K562 (cell line): ENCODE data around the gene SPATA31D4. TPM values are rescaled to one million over a fixed set of nuclear protein-coding genes. Genes with fewer than 3 reads are reported as not detected.

Experiments used
- ATAC-seq: fragments of 200-7000 bp; cut with Tn5 transposase; 3 replicates; pipeline ENCODE4 v1.9.1; 2020; ENCODE audit warnings: moderate library complexity
- BruUV-seq: library from RNA; stranded (reverse); fragments of 400-500 nt; replicated peaks from 2 replicates; lab custom pipeline; 2021; lab: Mats Ljungman, UMichigan
- CTCF ChIA-PET: fragments of 300-600 bp; formaldehyde crosslinking; extraction: SDS; loops from one replicate; lab custom pipeline; 2021; ENCODE audit warnings: low intra/inter-chr PET ratio; lab: Yijun Ruan, JAX
- POLR2A ChIA-PET: fragments of 300-600, 350-650 bp; sonication (Branson Sonifier 250); formaldehyde crosslinking; extraction: SDS; loops from one replicate; lab custom pipeline; 2021; ENCODE audit warnings: antibody characterized with exemption, inconsistent platforms; lab: Yijun Ruan, JAX
- DNase-seq, 4 experiments: peaks; one replicate each; pipeline versions ENCODE4 v3.0.0 to v3.0.0-alpha.2; 2011 to 2018; ENCODE audit warnings: low spot score in 3 of 4, mixed read lengths in 3 of 4; ENCODE audit errors: extremely low read depth in 1 of 4
- FAIRE-seq: peaks from 2 replicates; lab custom pipeline; 2011; peaks lifted over from hg19 to GRCh38; lab: Jason Lieb, UNC
- H2AFZ ChIP-seq: 2 replicates; pipeline ENCODE4 v1.6.0; 2011; ENCODE audit warnings: low read depth, low read length, control low read depth, inconsistent platforms
- H3K27ac ChIP-seq: fragments of 200-600 bp; 3 replicates; pipeline ENCODE4 v1.8.0; 2011; ENCODE audit warnings: low read depth, mild to moderate bottlenecking, control low read depth, inconsistent platforms, low read length, moderate library complexity, mixed read lengths; ENCODE audit errors: extremely low read depth
- H3K27me3 ChIP-seq, 2 experiments: fragments of 300-600 bp in 1 of 2; 2 replicates in 1 of 2; 3 replicates in 1 of 2; pipeline versions ENCODE4 v1.6.0 to v1.8.0; 2011; ENCODE audit warnings: inconsistent platforms in 2 of 2, low read length in 2 of 2, mild to moderate bottlenecking in 1 of 2, mixed read lengths in 1 of 2, moderate library complexity in 1 of 2; ENCODE audit not compliant: control insufficient read depth in 2 of 2, insufficient read depth in 2 of 2
- H3K36me3 ChIP-seq: fragments of 300-600 bp; 3 replicates; pipeline ENCODE4 v1.8.0; 2011; ENCODE audit warnings: mild to moderate bottlenecking, low read length, inconsistent platforms; ENCODE audit not compliant: control insufficient read depth, insufficient read depth
- H3K4me1 ChIP-seq, 2 experiments: fragments of 200-600 bp in 1 of 2; replicated peaks in 1 of 2; 2 replicates in 1 of 2; 3 replicates in 1 of 2; pipeline versions ENCODE4 v1.5.1 to v1.8.0; 2011; ENCODE audit warnings: inconsistent platforms in 2 of 2, low read length in 2 of 2, mild to moderate bottlenecking in 1 of 2, mixed read lengths in 1 of 2, moderate library complexity in 1 of 2; ENCODE audit not compliant: control insufficient read depth in 2 of 2, insufficient read depth in 2 of 2
- H3K4me2 ChIP-seq: 2 replicates; pipeline ENCODE4 v1.6.1; 2011; ENCODE audit warnings: low read length, control low read depth, inconsistent platforms, mixed read lengths; ENCODE audit not compliant: insufficient read depth
- H3K4me3 ChIP-seq: fragments of 200-600 bp; sonication (generic), shearing (Covaris generic); 2 replicates; pipeline ENCODE4 v1.5.1; 2016; ENCODE audit warnings: control low read depth, inconsistent platforms
- H3K79me2 ChIP-seq: fragments of 200-600 bp; 3 replicates; pipeline ENCODE4 v1.8.0; 2011; ENCODE audit warnings: low read length, inconsistent platforms; ENCODE audit not compliant: control insufficient read depth, insufficient read depth
- H3K9ac ChIP-seq, 2 experiments: 2 replicates each; pipeline versions ENCODE4 v1.6.0 to v1.6.1; 2011; ENCODE audit warnings: low read depth in 2 of 2, low read length in 2 of 2, control low read depth in 1 of 2, inconsistent platforms in 1 of 2, mild to moderate bottlenecking in 1 of 2, mixed read lengths in 1 of 2; ENCODE audit not compliant: insufficient read depth in 1 of 2
- H3K9me1 ChIP-seq: one replicate; pipeline ENCODE4 v1.6.0; 2011; ENCODE audit warnings: inconsistent platforms, mild to moderate bottlenecking, low read length, moderate library complexity; ENCODE audit not compliant: control insufficient read depth, insufficient read depth
- H3K9me3 ChIP-seq: replicated peaks from 2 replicates; pipeline ENCODE4 v1.5.1; 2011; ENCODE audit warnings: low read depth, low read length, inconsistent platforms; ENCODE audit not compliant: control insufficient read depth, insufficient read depth
- H4K20me1 ChIP-seq: replicated peaks from 2 replicates; pipeline ENCODE4 v1.6.1; 2011; ENCODE audit warnings: low read length, inconsistent platforms, mixed read lengths; ENCODE audit not compliant: control insufficient read depth, insufficient read depth
- ASH1L ChIP-seq: fragments of 450-650 bp; IDR thresholded peaks from 2 replicates; pipeline ENCODE4 v1.6.1; 2018; ENCODE audit warnings: borderline replicate concordance, mild to moderate bottlenecking, low read depth; ENCODE audit not compliant: partially characterized antibody
- ATF4 ChIP-seq: fragments of 450-650 bp; formaldehyde crosslinking; IDR thresholded peaks from 2 replicates; pipeline ENCODE4 v1.4.0; 2022; ENCODE audit warnings: mild to moderate bottlenecking, moderate library complexity
- ESRRA ChIP-seq: fragments of 450-650 bp; IDR thresholded peaks from 2 replicates; pipeline ENCODE4 v1.6.1; 2014; ENCODE audit warnings: low read depth, mild to moderate bottlenecking, moderate library complexity, borderline replicate concordance
- FOS ChIP-seq: IDR thresholded peaks from 3 replicates; pipeline ENCODE4 v1.6.1; 2011; ENCODE audit not compliant: insufficient read length; ENCODE audit errors: extremely low read depth
- HDAC2 ChIP-seq: fragments of 450-650 bp; IDR thresholded peaks from 2 replicates; pipeline ENCODE4 v1.6.1; 2016; ENCODE audit warnings: mild to moderate bottlenecking
- HIVEP1 ChIP-seq: fragments of 250-450 bp; sonication (Bioruptor Pico); IDR thresholded peaks from 2 replicates; pipeline ENCODE4 v1.4.0; 2020; ENCODE audit warnings: mild to moderate bottlenecking
- KLF6 ChIP-seq: fragments of 250-450 bp; sonication (Bioruptor Pico); IDR thresholded peaks from 2 replicates; pipeline ENCODE4 v1.4.0; 2020; ENCODE audit warnings: mild to moderate bottlenecking, moderate library complexity, borderline replicate concordance
- MTF1 ChIP-seq: fragments of 250-450 bp; sonication (Bioruptor Pico); IDR thresholded peaks from 2 replicates; pipeline ENCODE4 v1.9.0; 2021; ENCODE audit warnings: moderate library complexity, mild to moderate bottlenecking, inconsistent platforms, borderline replicate concordance
- NFYB ChIP-seq: IDR thresholded peaks from 2 replicates; pipeline ENCODE4 v1.6.1; 2011; ENCODE audit warnings: mild to moderate bottlenecking, moderate library complexity; ENCODE audit not compliant: insufficient read length; ENCODE audit errors: extremely low read depth
- NR4A1 ChIP-seq, 2 experiments: fragments of 250-450 bp in 1 of 2; fragments of 450-650 bp in 1 of 2; sonication (Bioruptor Pico) in 1 of 2; IDR thresholded peaks; 2 replicates each; pipeline versions ENCODE4 v1.4.0 to v1.6.1; 2016 to 2020; ENCODE audit warnings: mild to moderate bottlenecking in 2 of 2, missing compliant biosample characterization in 1 of 2, missing genetic modification characterization in 1 of 2, moderate library complexity in 1 of 2
- PREB ChIP-seq: sonication (generic); formaldehyde crosslinking; IDR thresholded peaks from 2 replicates; pipeline ENCODE4 v1.8.1; 2023; ENCODE audit warnings: mild to moderate bottlenecking, missing genetic modification reagents
- RERE ChIP-seq: sonication (generic); formaldehyde crosslinking; IDR thresholded peaks from 2 replicates; pipeline ENCODE4 v1.8.0; 2023; ENCODE audit warnings: missing genetic modification reagents, mild to moderate bottlenecking, borderline replicate concordance
- SNAPC5 ChIP-seq: fragments of 250-450 bp; sonication (Bioruptor Pico); IDR thresholded peaks from 2 replicates; pipeline ENCODE4 v1.8.0; 2021; ENCODE audit warnings: moderate library complexity, mild to moderate bottlenecking, inconsistent platforms
- SNRNP70 ChIP-seq: fragments of 200-400 bp; formaldehyde crosslinking; optimal IDR thresholded peaks from 2 replicates; pipeline ENCODE3; 2017; ENCODE audit warnings: low read depth, low read length
- TAF7 ChIP-seq: fragments of 450-650 bp; IDR thresholded peaks from 2 replicates; pipeline ENCODE4 v1.6.1; 2016; ENCODE audit warnings: missing genetic modification characterization, missing compliant biosample characterization
- ZNF586 ChIP-seq: fragments of 450-650 bp; formaldehyde crosslinking; conservative IDR thresholded peaks from 2 replicates; pipeline ENCODE4 v1.4.0; 2020; ENCODE audit warnings: mild to moderate bottlenecking, moderate library complexity
- WGBS: fragments of 100-300 bp; shearing (Covaris generic); methylation state at CpG from one replicate; pipeline ENCODE4 v1.1.6; 2016; ENCODE audit warnings: low coverage, mixed read lengths; ENCODE audit not compliant: insufficient coverage; ENCODE audit errors: missing lambda C conversion rate; 5-methylcytosine and 5-hydroxymethylcytosine counted together
- in situ Hi-C: fragments of 300-500 bp; cut with MboI; formaldehyde crosslinking; loops from 4 replicates; pipeline ENCODE4 v1.15.0; 2018; ENCODE audit warnings: inconsistent platforms, mixed read lengths
- intact Hi-C: fragments of 100-400 bp; cut with micrococcal nuclease; formaldehyde crosslinking; loops from 2 replicates; pipeline ENCODE4 v1.14.2; 2022
- polyA plus RNA-seq, 8 experiments: library from polyadenylated mRNA; depleted of rRNA in 4 of 8; stranded (reverse) in 5 of 8; unstranded in 3 of 8; fragments of >200 nt; fragmentation: Nextera tagmentation in 2 of 8; fragmentation: Illumina TruSeq in 1 of 8; extraction: Ambion mirVana in 2 of 8; extraction: Trizol in 1 of 8; gene quantifications; 2 replicates each; pipeline versions ENCODE4 v1.2.1 to v1.2.3, GENCODE V29; 2011 to 2014; ENCODE audit warnings: inconsistent platforms in 1 of 8, missing spikeins in 1 of 8
- total RNA-seq, 7 experiments: library from RNA; depleted of rRNA in 6 of 7; stranded (reverse); fragments of >200 nt in 6 of 7; fragmentation: Illumina TruSeq in 2 of 7; extraction: Trizol in 2 of 7; gene quantifications; 2 replicates each; pipeline versions ENCODE4 v1.2.1 to v1.2.3, GENCODE V29; 2011 to 2021; ENCODE audit warnings: low replicate concordance in 1 of 7

Gene SPATA31D4
- total and polyA plus RNA-seq, 9 of the 15 experiments (the other 6 are each of a cell fraction or from before 2014, with no cell fraction given) = not detected

GRCh38 chr9:81974764-81975163 lies 46.5 kb downstream of the SPATA31D4 start:
- BruUV-seq = no TSS peak
- POLR2A ChIA-PET = no interaction called here
- CTCF ChIA-PET = no interaction called here
- TF ChIP-seq PREB (CRISPR knock-in tag) (no peak), NFYB (no peak), ASH1L (no peak), ZNF586 (CRISPR knock-in tag) (no peak), KLF6 (no peak), HIVEP1 (CRISPR knock-in tag) (no peak), ESRRA (no peak), NR4A1 (CRISPR knock-in tag; IDR thresholded peaks at IDR 0.05) (no peak), NR4A1 (tag; IDR thresholded peaks at IDR 0.05) (no peak), TAF7 (tag) (no peak), HDAC2 (no peak), FOS (no peak), RERE (CRISPR knock-in tag) (no peak), MTF1 (CRISPR knock-in tag) (no peak), SNAPC5 (CRISPR knock-in tag) (no peak), SNRNP70 (no peak), ATF4 (CRISPR knock-in tag) (no peak)

More at GRCh38 chr9:81974764-81975163, 46.5 kb downstream of the SPATA31D4 start:
- no peaks in the 10 kb centered on the region for H3K4me1 ChIP-seq
- no peak for ATAC-seq
- WGBS = 1% methylated on average over 5 of the region's 5 CpGs
- no peak overlapping the region for H2AFZ ChIP-seq
- no peaks in the 10 kb centered on the region for H3K79me2 ChIP-seq
- no peak overlapping the region for H3K4me2 ChIP-seq
- FAIRE-seq = no peak
- no peak for DNase-seq
- no peak overlapping the region for H3K4me3 ChIP-seq
- H3K9me3 ChIP-seq = no peaks in the 10 kb centered on the region
- H3K9ac ChIP-seq = no peak overlapping the region
- H4K20me1 ChIP-seq = no peaks in the 10 kb centered on the region
- intact Hi-C loops = no loop called here
- no peaks in the 10 kb centered on the region for H3K9me1 ChIP-seq
- H3K27ac ChIP-seq = no peak overlapping the region
- no peaks in the 10 kb centered on the region for H3K36me3 ChIP-seq
- no peaks in the 10 kb centered on the region for H3K27me3 ChIP-seq
- in situ Hi-C loops = no loop called here
